HG03045 (cell line): ENCODE measurements around the gene ANKRD33.

Source experiments
- ATAC-seq: cut with Tn5 transposase; IDR thresholded peaks from one replicate; pipeline ENCODE4 v1.9.1; 2021; ENCODE audit warnings: mild to moderate bottlenecking, moderate library complexity; ENCODE audit not compliant: unreplicated experiment

Gene ANKRD33

GRCh38 chr12:51937926-51938325 lies 50.0 kb downstream of the ANKRD33 start:
- ATAC-seq = no peak

GRCh38 chr12:51938726-51939125 lies 50.8 kb downstream of the ANKRD33 start:
- ATAC-seq = no peak

GRCh38 chr12:51941011-51941581 lies 53.2 kb downstream of the ANKRD33 start:
- no peak for ATAC-seq
